Fibroblast of mammary gland (primary cell): ENCODE results near the gene TMEM38A.
A peak's percentile ranks its signal among the peaks of the same experiment; 100 is the strongest.

Experiments
- DNase-seq: peaks from one replicate; pipeline ENCODE4 v3.0.0-alpha.2; 2010; ENCODE audit warnings: low read depth
- H3K4me3 ChIP-seq: 2 replicates; pipeline ENCODE4 v1.5.1; 2011; ENCODE audit warnings: low read depth, mild to moderate bottlenecking, low read length, moderate library complexity; ENCODE audit not compliant: control insufficient read depth
- CTCF ChIP-seq: conservative IDR thresholded peaks from 2 replicates; pipeline ENCODE4 v1.5.1; 2011; ENCODE audit warnings: low read depth, low read length, inconsistent platforms; ENCODE audit not compliant: control insufficient read depth, insufficient read depth

The TMEM38A gene

GRCh38 chr19:16631465-16631864 is 29.5 kb upstream of the TMEM38A start:
- no peak overlapping the region for H3K4me3 ChIP-seq
- TF ChIP-seq CTCF = no peak

GRCh38 chr19:16637535-16637934 is 23.4 kb upstream of the TMEM38A start:
- no peak for TF ChIP-seq CTCF
- H3K4me3 ChIP-seq = no peak overlapping the region
- DNase-seq = peak; percentile 31

More at GRCh38 chr19:16631465-16631864, 29.5 kb upstream of the TMEM38A start:
- no peak for DNase-seq

GRCh38 chr19:16638666-16639065 is 22.3 kb upstream of the TMEM38A start:
- no peak for TF ChIP-seq CTCF
- DNase-seq = no peak
- H3K4me3 ChIP-seq = no peak overlapping the region

- TF ChIP-seq CTCF = no peak
- no peak overlapping the region for H3K4me3 ChIP-seq
- no peak for DNase-seq
These were observed 20.0 kb upstream of the TMEM38A start for GRCh38 chr19:16640951-16641350.

GRCh38 chr19:16641695-16642094 is 19.2 kb upstream of the TMEM38A start:
- no peak for DNase-seq
- no peak overlapping the region for H3K4me3 ChIP-seq
- TF ChIP-seq CTCF = no peak

GRCh38 chr19:16645140-16645539 is 15.8 kb upstream of the TMEM38A start:
- no peak for TF ChIP-seq CTCF
- no peak overlapping the region for H3K4me3 ChIP-seq
- DNase-seq = no peak

GRCh38 chr19:16649734-16650133 is 11.2 kb upstream of the TMEM38A start:
- peak; percentile 33 for DNase-seq
- no peak overlapping the region for H3K4me3 ChIP-seq
- no peak for TF ChIP-seq CTCF
